HepG2 (cell line): Measurements from ENCODE around the gene SLC43A1. TPM values are rescaled to one million over a fixed set of nuclear protein-coding genes. Genes with fewer than 3 reads are reported as not detected.

Source experiments
- ATAC-seq: fragments of 200-7000 bp; cut with Tn5 transposase; 3 replicates; pipeline ENCODE4 v1.9.1; 2020; ENCODE audit warnings: mild to moderate bottlenecking, moderate library complexity
- BruUV-seq: library from RNA; stranded (reverse); fragments of 400-500 nt; replicated peaks from 2 replicates; lab custom pipeline; 2021; lab: Mats Ljungman, UMichigan
- CTCF ChIA-PET: fragments of 300-600 bp; formaldehyde crosslinking; extraction: SDS; loops from one replicate; lab custom pipeline; 2021; ENCODE audit warnings: low total read pairs, inconsistent platforms, low intra/inter-chr PET ratio; lab: Yijun Ruan, JAX
- POLR2A ChIA-PET: fragments of 350-600 bp; sonication (Branson Sonifier 250); formaldehyde crosslinking; loops from one replicate; lab custom pipeline; 2020; ENCODE audit warnings: antibody characterized with exemption, inconsistent platforms; lab: Yijun Ruan, JAX
- DNase-seq: peaks from one replicate; pipeline ENCODE4 v3.0.0-alpha.2; 2015; ENCODE audit warnings: low spot score
- FAIRE-seq: peaks from 3 replicates; lab custom pipeline; 2011; peaks lifted over from hg19 to GRCh38; lab: Jason Lieb, UNC
- H2AFZ ChIP-seq: one replicate; pipeline ENCODE4 v1.6.1; 2011; ENCODE audit warnings: low read length, inconsistent platforms
- H3K27ac ChIP-seq: fragments of 300-600 bp; 3 replicates; pipeline ENCODE4 v1.8.0; 2011; ENCODE audit warnings: mixed run types, mild to moderate bottlenecking, mixed read lengths, low read length, inconsistent platforms; ENCODE audit not compliant: insufficient read depth; ENCODE audit errors: extremely low read length
- H3K27me3 ChIP-seq, 2 experiments: fragments of 200-600 bp in 1 of 2; 2 replicates in 1 of 2; 3 replicates in 1 of 2; pipeline versions ENCODE4 v1.6.0 to v1.8.0; 2011; ENCODE audit warnings: low read length in 2 of 2, mild to moderate bottlenecking in 2 of 2, moderate library complexity in 2 of 2, inconsistent platforms in 1 of 2; ENCODE audit not compliant: insufficient read depth in 2 of 2, control insufficient read depth in 1 of 2
- H3K36me3 ChIP-seq, 2 experiments: fragments of 200-600 bp in 1 of 2; replicated peaks in 1 of 2; 2 replicates in 1 of 2; 3 replicates in 1 of 2; pipeline versions ENCODE4 v1.5.1 to v1.8.0; 2011; ENCODE audit warnings: low read length in 2 of 2, inconsistent platforms in 1 of 2; ENCODE audit not compliant: insufficient read depth in 2 of 2, control insufficient read depth in 1 of 2
- H3K4me1 ChIP-seq: 2 replicates; pipeline ENCODE4 v1.5.1; 2012; ENCODE audit warnings: low read length, inconsistent platforms; ENCODE audit not compliant: insufficient read depth
- H3K4me2 ChIP-seq: 2 replicates; pipeline ENCODE4 v1.6.0; 2011; ENCODE audit warnings: low read depth, low read length, inconsistent platforms
- H3K4me3 ChIP-seq, 3 experiments: fragments of 200-600 bp in 1 of 3; sonication (generic), shearing (Covaris generic) in 1 of 3; replicated peaks in 1 of 3; 2 replicates each; pipeline ENCODE4 v1.5.1; 2011 to 2016; ENCODE audit warnings: low read length in 3 of 3, inconsistent platforms in 2 of 3, low read depth in 2 of 3, mild to moderate bottlenecking in 2 of 3, control low read depth in 1 of 3, mixed read lengths in 1 of 3; ENCODE audit not compliant: insufficient read depth in 1 of 3
- H3K79me2 ChIP-seq: one replicate; pipeline ENCODE4 v1.6.1; 2011; ENCODE audit warnings: low read length, inconsistent platforms; ENCODE audit not compliant: insufficient read depth
- H3K9ac ChIP-seq: 2 replicates; pipeline ENCODE4 v1.6.0; 2011; ENCODE audit warnings: mild to moderate bottlenecking, low read depth, low read length, inconsistent platforms; ENCODE audit not compliant: insufficient read depth
- H3K9me3 ChIP-seq: 2 replicates; pipeline ENCODE4 v1.5.1; 2012; ENCODE audit warnings: mild to moderate bottlenecking, low read length
- H4K20me1 ChIP-seq: 2 replicates; pipeline ENCODE4 v1.6.0; 2011; ENCODE audit warnings: inconsistent platforms, mild to moderate bottlenecking, low read length, moderate library complexity; ENCODE audit not compliant: insufficient read depth
- ZKSCAN1 ChIP-seq: fragments of 150-350 bp; IDR thresholded peaks from 2 replicates; pipeline ENCODE4 v1.6.1; 2014; ENCODE audit warnings: low read length
- ZNF451 ChIP-seq: sonication (generic); formaldehyde crosslinking; IDR thresholded peaks from 2 replicates; pipeline ENCODE4 v1.5.0; 2020; ENCODE audit warnings: mild to moderate bottlenecking, missing genetic modification reagents
- WGBS: methylation state at CpG from one replicate; pipeline ENCODE4 v1.1.6; 2017; ENCODE audit warnings: low lambda C conversion rate; 5-methylcytosine and 5-hydroxymethylcytosine counted together
- in situ Hi-C: cut with HindIII; loops from 2 replicates; pipeline ENCODE4 v1.10.0; 2017; ENCODE audit warnings: low pct_unique_long_range_greater_than_20kb; ENCODE audit not compliant: extremely low pct_ligation_motif_present
- intact Hi-C: fragments of 100-400 bp; cut with micrococcal nuclease; formaldehyde crosslinking; loops from one replicate; pipeline ENCODE4 v1.10.0; 2022; ENCODE audit not compliant: unreplicated experiment
- polyA plus RNA-seq, 8 experiments: library from polyadenylated mRNA; depleted of rRNA in 3 of 8; stranded (reverse) in 7 of 8; unstranded in 1 of 8; fragments of >200 nt; fragmentation: Illumina TruSeq in 4 of 8; extraction: Trizol in 4 of 8; gene quantifications; 2 replicates each; pipeline versions ENCODE4 v1.2.1 to v1.2.3, GENCODE V29; 2011 to 2016; ENCODE audit warnings: low read depth in 4 of 8, missing spikeins in 1 of 8, mixed read lengths in 1 of 8; ENCODE audit not compliant: insufficient read depth in 1 of 8
- total RNA-seq, 5 experiments: library from RNA; depleted of rRNA; stranded (reverse); fragments of >200 nt; fragmentation: Illumina TruSeq; extraction: Trizol; gene quantifications; 2 replicates each; pipeline ENCODE4 v1.2.3, GENCODE V29; 2016; ENCODE audit warnings: low read depth in 1 of 5
- TF ChIP-seq, protein P1 (sequence below): fragments of 450-650 bp; IDR thresholded peaks from 2 replicates; pipeline ENCODE4 v1.6.1; 2017; ENCODE audit warnings: mild to moderate bottlenecking
- TF ChIP-seq, protein P2 (sequence below): sonication (generic); formaldehyde crosslinking; IDR thresholded peaks from 2 replicates; pipeline ENCODE4 v1.8.1; 2023; ENCODE audit warnings: mild to moderate bottlenecking, missing genetic modification reagents, borderline replicate concordance
- TF ChIP-seq, protein P3 (sequence below): sonication (generic); formaldehyde crosslinking; IDR thresholded peaks from 2 replicates; pipeline ENCODE4 v1.5.1; 2020; ENCODE audit warnings: mild to moderate bottlenecking, missing genetic modification reagents, moderate library complexity

SLC43A1 gene
- total and polyA plus RNA-seq, 2 of the 13 experiments (the other 11 are each of a cell fraction or from before 2014, with no cell fraction given) = 72.3 to 87.6 TPM

DNA sequence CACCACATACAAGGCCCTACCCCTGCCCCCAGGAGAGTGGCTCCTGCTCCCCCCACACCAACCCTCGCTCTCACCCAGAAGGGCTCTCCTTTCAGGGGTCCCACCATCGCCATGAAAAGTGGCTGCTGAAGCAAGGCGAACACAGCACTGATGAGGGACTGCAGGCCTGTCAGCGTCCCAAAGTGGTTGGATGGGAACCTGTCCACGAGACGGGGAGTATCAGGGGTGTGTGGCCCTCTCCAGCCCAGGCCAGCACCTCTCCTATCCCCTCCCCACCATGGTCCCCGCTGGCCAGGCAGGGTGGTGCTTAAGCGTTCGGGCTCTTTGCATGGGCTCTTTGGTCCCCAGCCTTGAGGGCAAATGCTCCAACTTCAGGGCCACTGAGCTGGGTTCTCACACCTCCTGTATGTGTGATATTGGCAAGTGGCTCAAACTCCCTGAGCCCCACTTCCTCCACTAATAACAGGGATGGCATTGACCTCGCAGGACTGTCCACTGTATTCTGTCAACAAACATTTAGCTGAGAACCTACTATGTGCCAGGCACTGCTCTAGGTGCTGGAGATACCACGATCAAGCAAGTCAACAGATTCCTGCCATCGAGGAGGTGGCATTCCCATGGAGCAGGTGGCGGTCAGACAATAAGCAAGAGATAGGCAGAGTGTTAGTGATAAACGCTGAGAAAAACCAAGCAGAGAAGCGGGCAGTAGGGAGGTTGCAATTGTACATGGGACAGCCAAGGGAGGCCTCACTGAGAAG is 28.3 kb downstream of the SLC43A1 start:
- H3K4me2 ChIP-seq = no peak overlapping the region

More for the DNA sequence above, 28.3 kb downstream of the SLC43A1 start:
- H3K9me3 ChIP-seq = no peaks in the 10 kb centered on the region
- H3K9ac ChIP-seq = no peak overlapping the region
- in situ Hi-C loops (no loop called here), intact Hi-C loops (no loop called here)
- H3K79me2 ChIP-seq = no peaks in the 10 kb centered on the region
- BruUV-seq = no TSS peak
- H3K27ac ChIP-seq = no peak overlapping the region
- no peaks in the 10 kb centered on the region for H3K4me1 ChIP-seq
- H3K4me3 ChIP-seq = no peak overlapping the region
- no peaks in the 10 kb centered on the region for H3K27me3 ChIP-seq
- H3K36me3 ChIP-seq = peaks cover 53 to 84% of the 10 kb centered on the region in 2 experiments
- POLR2A ChIA-PET = no interaction called here
- TF ChIP-seq, protein P1, sequence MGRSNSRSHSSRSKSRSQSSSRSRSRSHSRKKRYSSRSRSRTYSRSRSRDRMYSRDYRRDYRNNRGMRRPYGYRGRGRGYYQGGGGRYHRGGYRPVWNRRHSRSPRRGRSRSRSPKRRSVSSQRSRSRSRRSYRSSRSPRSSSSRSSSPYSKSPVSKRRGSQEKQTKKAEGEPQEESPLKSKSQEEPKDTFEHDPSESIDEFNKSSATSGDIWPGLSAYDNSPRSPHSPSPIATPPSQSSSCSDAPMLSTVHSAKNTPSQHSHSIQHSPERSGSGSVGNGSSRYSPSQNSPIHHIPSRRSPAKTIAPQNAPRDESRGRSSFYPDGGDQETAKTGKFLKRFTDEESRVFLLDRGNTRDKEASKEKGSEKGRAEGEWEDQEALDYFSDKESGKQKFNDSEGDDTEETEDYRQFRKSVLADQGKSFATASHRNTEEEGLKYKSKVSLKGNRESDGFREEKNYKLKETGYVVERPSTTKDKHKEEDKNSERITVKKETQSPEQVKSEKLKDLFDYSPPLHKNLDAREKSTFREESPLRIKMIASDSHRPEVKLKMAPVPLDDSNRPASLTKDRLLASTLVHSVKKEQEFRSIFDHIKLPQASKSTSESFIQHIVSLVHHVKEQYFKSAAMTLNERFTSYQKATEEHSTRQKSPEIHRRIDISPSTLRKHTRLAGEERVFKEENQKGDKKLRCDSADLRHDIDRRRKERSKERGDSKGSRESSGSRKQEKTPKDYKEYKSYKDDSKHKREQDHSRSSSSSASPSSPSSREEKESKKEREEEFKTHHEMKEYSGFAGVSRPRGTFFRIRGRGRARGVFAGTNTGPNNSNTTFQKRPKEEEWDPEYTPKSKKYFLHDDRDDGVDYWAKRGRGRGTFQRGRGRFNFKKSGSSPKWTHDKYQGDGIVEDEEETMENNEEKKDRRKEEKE = no peak
- TF ChIP-seq, protein P2, sequence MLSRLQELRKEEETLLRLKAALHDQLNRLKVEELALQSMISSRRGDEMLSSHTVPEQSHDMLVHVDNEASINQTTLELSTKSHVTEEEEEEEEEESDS = no peak
- peak; percentile 54; the same call in 1 of the 2 replicates for TF ChIP-seq ZKSCAN1
- no peak for TF ChIP-seq ZNF451 (CRISPR knock-in tag)
- TF ChIP-seq, protein P3, sequence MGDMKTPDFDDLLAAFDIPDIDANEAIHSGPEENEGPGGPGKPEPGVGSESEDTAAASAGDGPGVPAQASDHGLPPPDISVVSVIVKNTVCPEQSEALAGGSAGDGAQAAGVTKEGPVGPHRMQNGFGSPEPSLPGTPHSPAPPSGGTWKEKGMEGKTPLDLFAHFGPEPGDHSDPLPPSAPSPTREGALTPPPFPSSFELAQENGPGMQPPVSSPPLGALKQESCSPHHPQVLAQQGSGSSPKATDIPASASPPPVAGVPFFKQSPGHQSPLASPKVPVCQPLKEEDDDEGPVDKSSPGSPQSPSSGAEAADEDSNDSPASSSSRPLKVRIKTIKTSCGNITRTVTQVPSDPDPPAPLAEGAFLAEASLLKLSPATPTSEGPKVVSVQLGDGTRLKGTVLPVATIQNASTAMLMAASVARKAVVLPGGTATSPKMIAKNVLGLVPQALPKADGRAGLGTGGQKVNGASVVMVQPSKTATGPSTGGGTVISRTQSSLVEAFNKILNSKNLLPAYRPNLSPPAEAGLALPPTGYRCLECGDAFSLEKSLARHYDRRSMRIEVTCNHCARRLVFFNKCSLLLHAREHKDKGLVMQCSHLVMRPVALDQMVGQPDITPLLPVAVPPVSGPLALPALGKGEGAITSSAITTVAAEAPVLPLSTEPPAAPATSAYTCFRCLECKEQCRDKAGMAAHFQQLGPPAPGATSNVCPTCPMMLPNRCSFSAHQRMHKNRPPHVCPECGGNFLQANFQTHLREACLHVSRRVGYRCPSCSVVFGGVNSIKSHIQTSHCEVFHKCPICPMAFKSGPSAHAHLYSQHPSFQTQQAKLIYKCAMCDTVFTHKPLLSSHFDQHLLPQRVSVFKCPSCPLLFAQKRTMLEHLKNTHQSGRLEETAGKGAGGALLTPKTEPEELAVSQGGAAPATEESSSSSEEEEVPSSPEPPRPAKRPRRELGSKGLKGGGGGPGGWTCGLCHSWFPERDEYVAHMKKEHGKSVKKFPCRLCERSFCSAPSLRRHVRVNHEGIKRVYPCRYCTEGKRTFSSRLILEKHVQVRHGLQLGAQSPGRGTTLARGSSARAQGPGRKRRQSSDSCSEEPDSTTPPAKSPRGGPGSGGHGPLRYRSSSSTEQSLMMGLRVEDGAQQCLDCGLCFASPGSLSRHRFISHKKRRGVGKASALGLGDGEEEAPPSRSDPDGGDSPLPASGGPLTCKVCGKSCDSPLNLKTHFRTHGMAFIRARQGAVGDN = peak; percentile 19; the same call in 1 of the 2 replicates
- CTCF ChIA-PET = no interaction called here
- H2AFZ ChIP-seq = no peak overlapping the region
- ATAC-seq (no peak), FAIRE-seq (no peak), DNase-seq (no peak)
- 97% methylated on average over 11 of the region's 15 CpGs for WGBS
- no peaks in the 10 kb centered on the region for H4K20me1 ChIP-seq
